Right lobe of liver (tissue), 6 donors: ENCODE measurements around the gene CLEC1A. TPM values are rescaled to one million over a fixed set of nuclear protein-coding genes. Genes with fewer than 3 reads are reported as not detected.

Experiments used
- ATAC-seq, 4 donors: fragments of 200-7000 bp; cut with Tn5 transposase; one replicate each; pipeline ENCODE4 v1.9.1; 2020; ENCODE audit warnings: mild to moderate bottlenecking in 4 of 4, moderate library complexity in 4 of 4
- DNase-seq, 3 donors: peaks; one replicate each; pipeline ENCODE4 v3.0.0-alpha.2; 2020
- H3K27ac ChIP-seq, 3 donors: fragments of 200-600 bp; one replicate each; pipeline ENCODE4 v1.8.0; 2022
- H3K27me3 ChIP-seq, 2 donors: fragments of 200-600 bp; one replicate each; pipeline ENCODE4 v1.8.0; 2022
- H3K36me3 ChIP-seq, 4 donors: fragments of 200-600 bp; sonication (generic) in 1 of 4; one replicate each; pipeline versions ENCODE4 v1.5.1 to v1.8.0; 2017 to 2022; ENCODE audit warnings: control low read depth in 1 of 4
- H3K4me1 ChIP-seq, 4 donors: fragments of 200-600 bp; sonication (generic) in 1 of 4; one replicate each; pipeline versions ENCODE4 v1.5.1 to v1.8.0; 2017 to 2022; ENCODE audit warnings: control low read depth in 1 of 4
- H3K4me3 ChIP-seq, 3 donors: fragments of 200-600 bp; one replicate each; pipeline ENCODE4 v1.8.0; 2022
- H3K9me3 ChIP-seq, 4 donors: fragments of 200-600 bp; sonication (generic) in 1 of 4; one replicate each; pipeline versions ENCODE4 v1.5.1 to v1.8.0; 2017 to 2022; ENCODE audit warnings: control low read depth in 1 of 4
- CTCF ChIP-seq, 4 donors: fragments of 200-600 bp in 3 of 4; fragments of 450-650 bp in 1 of 4; IDR thresholded peaks; one replicate each; pipeline versions ENCODE4 v1.5.1 to v1.8.0; 2016 to 2022; ENCODE audit warnings: antibody characterized with exemption in 4 of 4, mild to moderate bottlenecking in 2 of 4
- POLR2A ChIP-seq: fragments of 450-650 bp; IDR thresholded peaks from one replicate; pipeline ENCODE4 v1.6.1; 2017; ENCODE audit warnings: antibody characterized with exemption, mild to moderate bottlenecking
- WGBS: methylation state at CpG from one replicate; pipeline ENCODE4 v1.1.6; 2018; ENCODE audit warnings: low coverage, low lambda C conversion rate; ENCODE audit not compliant: insufficient coverage; ENCODE audit errors: missing lambda C conversion rate; 5-methylcytosine and 5-hydroxymethylcytosine counted together
- intact Hi-C, 2 donors: fragments of 100-400 bp; cut with DNase I; formaldehyde crosslinking; loops; one replicate each; pipeline versions ENCODE4 v1.11.2 to v1.14.1; 2022
- total RNA-seq, 6 experiments: library from RNA; depleted of rRNA in 2 of 6; stranded (reverse); fragments of >200 nt in 2 of 6; fragmentation: NEBNext Ultra II Directional in 3 of 6; extraction: Animal tissue kit (Norgen Biotek cat#: 25700) in 3 of 6; gene quantifications; one replicate each; pipeline versions ENCODE4 v1.1.0 to v1.2.4, GENCODE V29; 2016 to 2023
- donor health status: DM: no; HTN: yes; CAD: no.
- donor health status: DM: no; HTN: no; CAD: no.
- donor health status: DM: no; HTN: no; CAD: no.
- donor health status: DM: no; HTN: yes; CAD: no.
- donor health status: DM: no; HTN: yes; CAD: no.

The CLEC1A gene
- total RNA-seq, 6 experiments from 2014 or later, result 0.49 to 2.5 (median 0.71) TPM

GRCh38 chr12:10136637-10137205 lies 37.9 kb upstream of the CLEC1A start:
- 70% methylated on average over 11 of the region's 13 CpGs for WGBS
- Histone ChIP-seq H3K36me3 (no peaks in the 10 kb centered on the region), H3K4me1 (no peaks in the 10 kb centered on the region), H3K9me3 (no peaks in the 10 kb centered on the region), H3K27ac (no peak overlapping the region), H3K4me3 (no peak overlapping the region), H3K27me3 (no peaks in the 10 kb centered on the region)
- TF ChIP-seq CTCF (IDR thresholded peaks at IDR 0.05) (no peak), POLR2A (no peak)
- DNase-seq (no peak), ATAC-seq (peak in 3 of 4 donors; percentile 50 to 59 (median 59))
- intact Hi-C loops, result loop anchor here in 1 of 2 donors (10.0 kb wide), 1 partner anchor 102 kb away; the partner anchor contains the start of gene CLEC9A

DNA sequence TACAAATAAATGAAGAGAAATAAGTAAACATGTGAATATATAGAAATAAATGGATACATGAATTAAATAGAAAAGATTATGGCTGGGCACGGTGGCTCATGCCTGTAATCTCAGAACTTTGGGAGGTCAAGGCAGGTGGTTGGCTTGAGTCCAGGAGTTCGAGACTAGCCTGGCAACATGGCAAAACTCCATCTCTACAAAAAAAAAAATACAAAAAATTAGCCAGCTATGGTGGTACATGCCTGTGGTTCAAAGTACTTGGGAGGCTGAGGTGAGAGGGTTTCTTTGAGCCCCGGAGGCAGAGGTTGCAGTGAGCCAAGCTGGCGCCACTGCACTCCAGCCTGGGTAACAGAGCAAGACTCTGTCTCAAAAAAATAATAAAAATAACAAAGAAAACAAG lies 36.3 kb upstream of the CLEC1A start:
- H3K4me3 ChIP-seq, result no peak overlapping the region
- H3K4me1 ChIP-seq, result no peaks in the 10 kb centered on the region
- intact Hi-C loops, result loop anchor here in 1 of 2 donors (10.0 kb wide), 1 partner anchor 100 kb away; the partner anchor contains the start of gene CLEC9A
- H3K27ac ChIP-seq, result no peak overlapping the region
- ATAC-seq, result no peak
- 60% methylated on average over 4 of the region's 4 CpGs for WGBS
- H3K36me3 ChIP-seq, result no peaks in the 10 kb centered on the region
- H3K9me3 ChIP-seq, result no peaks in the 10 kb centered on the region
- no peak for DNase-seq
- TF ChIP-seq CTCF (IDR thresholded peaks at IDR 0.05) (no peak), POLR2A (no peak)
- H3K27me3 ChIP-seq, result no peaks in the 10 kb centered on the region

DNA sequence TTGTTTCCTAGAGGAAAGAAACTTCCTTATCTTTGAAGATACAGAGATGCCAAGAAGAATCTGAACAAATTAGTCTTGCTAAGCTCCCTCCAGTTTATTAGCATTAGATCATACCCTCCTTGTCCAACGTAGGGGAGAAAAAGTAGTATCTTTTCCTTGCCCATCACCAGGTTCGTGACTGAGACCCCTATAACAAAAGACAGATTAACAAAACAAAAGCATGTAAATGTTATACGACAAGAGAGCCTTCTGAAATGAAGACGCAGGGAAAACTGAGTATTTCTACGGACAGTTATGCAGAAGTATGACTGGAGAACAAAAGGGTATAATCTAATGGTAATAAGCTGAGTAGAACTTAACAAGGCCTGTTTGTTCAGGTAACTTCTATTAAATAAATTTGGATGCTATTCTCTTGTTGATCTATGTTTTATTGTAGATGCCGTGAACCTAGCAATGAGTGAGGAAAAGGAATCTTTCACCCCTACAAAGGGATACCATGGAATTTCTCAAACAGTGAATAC lies 34.1 kb upstream of the CLEC1A start:
- intact Hi-C loops, result loop anchor here in 1 of 2 donors (10.0 kb wide), 1 partner anchor 98 kb away; the partner anchor contains the start of gene CLEC9A
- ATAC-seq (no peak), DNase-seq (no peak)
- TF ChIP-seq CTCF (IDR thresholded peaks at IDR 0.05) (no peak), POLR2A (no peak)
- Histone ChIP-seq H3K36me3 (no peaks in the 10 kb centered on the region), H3K27ac (no peak overlapping the region), H3K4me1 (no peaks in the 10 kb centered on the region), H3K4me3 (no peak overlapping the region), H3K27me3 (no peaks in the 10 kb centered on the region), H3K9me3 (no peaks in the 10 kb centered on the region)
- WGBS, result 75% methylated on average over 6 of the region's 6 CpGs

GRCh38 chr12:10131111-10131690 lies 32.4 kb upstream of the CLEC1A start:
- Histone ChIP-seq H3K4me3 (no peak overlapping the region), H3K27ac (peak overlapping the region in 2 of 3 donors; percentile 34 to 41), H3K36me3 (no peaks in the 10 kb centered on the region), H3K4me1 (no peaks in the 10 kb centered on the region), H3K27me3 (no peaks in the 10 kb centered on the region), H3K9me3 (no peaks in the 10 kb centered on the region)
- intact Hi-C loops, result loop anchor here in 1 of 2 donors (10.0 kb wide), 1 partner anchor 96 kb away; the partner anchor contains the start of gene CLEC9A
- ATAC-seq (peak in 2 of 4 donors; percentile 38 to 40), DNase-seq (no peak)
- 26% methylated on average over 2 of the region's 2 CpGs for WGBS
- no peak for TF ChIP-seq POLR2A
- TF ChIP-seq CTCF (IDR thresholded peaks at IDR 0.05), result no peak
